H54 (cell line): ENCODE data around the gene FAM149B1.

ENCODE experiments used
- DNase-seq: peaks from one replicate; pipeline ENCODE4 v3.0.0; 2011; ENCODE audit warnings: low spot score, mixed read lengths; ENCODE audit not compliant: insufficient read length
- FAIRE-seq: peaks from 3 replicates; lab custom pipeline; 2011; peaks lifted over from hg19 to GRCh38; lab: Jason Lieb, UNC
- POLR2A ChIP-seq: IDR thresholded peaks from 2 replicates; pipeline ENCODE4 v1.6.1; 2011; ENCODE audit warnings: low read depth, mild to moderate bottlenecking, low read length

The FAM149B1 gene

GRCh38 chr10:73261362-73261995 lies 93.6 kb downstream of the FAM149B1 start:
- DNase-seq = no peak
- FAIRE-seq = no peak

GRCh38 chr10:73262105-73262730 lies 94.3 kb downstream of the FAM149B1 start:
- TF ChIP-seq POLR2A = no peak
- FAIRE-seq (peak; percentile 100), DNase-seq (peak; percentile 51)

More at GRCh38 chr10:73261362-73261995, 93.6 kb downstream of the FAM149B1 start:
- no peak for TF ChIP-seq POLR2A

DNA sequence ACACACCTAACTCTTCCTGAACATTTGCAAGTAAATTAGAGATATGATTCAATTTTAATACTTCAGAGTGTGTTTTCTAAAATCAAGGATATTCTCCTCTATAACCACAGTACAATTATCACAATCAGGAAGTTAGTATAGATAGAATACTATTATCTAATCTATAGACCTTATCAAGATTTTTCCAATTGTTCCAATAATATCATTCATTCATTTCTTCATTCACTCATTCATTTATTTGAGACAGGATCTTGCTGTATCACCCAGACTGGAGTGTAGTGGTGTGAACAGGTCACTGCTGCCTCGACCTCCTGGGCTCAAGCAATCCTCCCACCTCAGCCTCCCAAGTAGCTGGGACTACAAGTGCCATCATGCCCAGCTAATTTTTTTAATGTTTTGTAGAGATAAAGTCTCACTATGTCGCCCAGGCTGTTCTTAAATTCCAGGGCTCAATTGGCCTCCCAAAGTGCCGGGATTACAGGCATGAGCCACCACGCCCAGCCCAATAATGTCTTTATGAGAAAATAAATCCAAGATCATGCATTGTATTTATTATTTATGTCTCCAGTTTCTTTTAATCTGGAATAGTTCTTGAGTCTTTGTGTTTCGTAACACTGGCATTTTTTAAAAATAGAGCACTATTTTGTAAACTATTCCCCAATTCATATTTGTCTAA lies 95.1 kb downstream of the FAM149B1 start:
- DNase-seq (no peak), FAIRE-seq (peak; percentile 41)
- no peak for TF ChIP-seq POLR2A

- FAIRE-seq = peak; percentile 95
- DNase-seq = no peak
- no peak for TF ChIP-seq POLR2A
Measured at GRCh38 chr10:73263693-73264347, 95.9 kb downstream of the FAM149B1 start.

GRCh38 chr10:73264423-73264822 lies 96.5 kb downstream of the FAM149B1 start:
- TF ChIP-seq POLR2A = no peak
- DNase-seq (no peak), FAIRE-seq (peak; percentile 71)

DNA sequence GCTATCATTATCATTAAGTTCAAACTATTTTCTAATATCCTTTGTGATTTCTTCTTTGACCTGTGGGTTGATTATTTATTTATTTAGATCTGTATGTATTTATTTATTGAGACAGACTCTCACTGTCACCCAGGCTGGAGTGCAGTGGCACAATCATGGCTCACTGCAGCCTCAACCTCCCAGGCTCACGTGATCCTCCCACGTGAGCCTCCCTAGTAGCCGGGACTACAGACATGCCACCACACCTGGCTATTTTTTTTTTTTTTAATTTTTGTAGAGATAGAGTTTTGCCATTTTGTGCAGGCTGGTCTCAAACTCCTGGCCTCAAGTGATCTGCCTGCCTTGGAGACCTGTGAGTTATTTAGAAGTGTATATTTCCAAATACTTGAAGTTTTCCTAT lies 113.2 kb downstream of the FAM149B1 start:
- no peak for FAIRE-seq
- no peak for TF ChIP-seq POLR2A

GRCh38 chr10:73287441-73287840 lies 119.5 kb downstream of the FAM149B1 start:
- DNase-seq (no peak), FAIRE-seq (no peak)
- no peak for TF ChIP-seq POLR2A

More for the DNA sequence above, 113.2 kb downstream of the FAM149B1 start:
- DNase-seq = no peak

DNA sequence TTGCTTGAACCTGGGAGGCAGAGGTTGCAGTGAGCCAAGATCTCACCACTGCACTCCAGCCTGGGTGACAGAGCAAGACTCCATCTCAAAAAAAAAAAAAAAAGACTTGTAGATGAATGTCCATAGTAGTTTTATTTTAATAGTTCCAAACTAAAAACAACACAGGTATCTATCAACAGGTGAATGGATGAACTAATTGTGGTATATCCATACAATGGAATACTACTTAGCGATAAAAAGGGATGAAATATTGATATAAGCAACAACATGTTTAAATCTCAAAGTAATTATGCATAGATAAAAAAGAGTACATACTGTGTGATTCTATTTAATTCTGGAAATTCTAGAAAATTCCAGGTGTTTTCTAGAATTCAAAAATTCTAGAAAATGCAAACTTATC lies 122.0 kb downstream of the FAM149B1 start:
- no peak for FAIRE-seq
- TF ChIP-seq POLR2A = no peak

GRCh38 chr10:73293461-73293860 lies 125.5 kb downstream of the FAM149B1 start:
- DNase-seq (no peak), FAIRE-seq (no peak)
- no peak for TF ChIP-seq POLR2A

More for the DNA sequence above, 122.0 kb downstream of the FAM149B1 start:
- DNase-seq = no peak
